HepG2 (cell line): Measurements from ENCODE around the gene GPS2.

ENCODE experiments used
- HOXD1 ChIP-seq: sonication (generic); formaldehyde crosslinking; IDR thresholded peaks from 2 replicates; pipeline ENCODE4 v1.5.0; 2020; ENCODE audit warnings: missing genetic modification reagents
- MYC ChIP-seq: sonication (generic); formaldehyde crosslinking; IDR thresholded peaks from 2 replicates; pipeline ENCODE4 v1.9.0; 2021; ENCODE audit warnings: missing genetic modification reagents, borderline replicate concordance
- RBM22 ChIP-seq: fragments of 200-400 bp; formaldehyde crosslinking; optimal IDR thresholded peaks from 2 replicates; pipeline ENCODE3; 2017; ENCODE audit warnings: mild to moderate bottlenecking, low read length, moderate library complexity
- ZBTB26 ChIP-seq: IDR thresholded peaks from 2 replicates; pipeline ENCODE4 v1.6.1; 2016; ENCODE audit warnings: missing compliant biosample characterization, missing genetic modification reagents, borderline replicate concordance
- ZNF33A ChIP-seq: sonication (generic); formaldehyde crosslinking; IDR thresholded peaks from 2 replicates; pipeline ENCODE4 v1.5.1; 2020; ENCODE audit warnings: missing genetic modification reagents, mild to moderate bottlenecking, moderate library complexity, borderline replicate concordance
- ZNF850 ChIP-seq: sonication (generic); formaldehyde crosslinking; conservative IDR thresholded peaks from 2 replicates; pipeline ENCODE4 v1.9.0; 2021; ENCODE audit warnings: mild to moderate bottlenecking, missing genetic modification reagents
- TF ChIP-seq, protein P1 (sequence below): sonication (generic); formaldehyde crosslinking; IDR thresholded peaks from 2 replicates; pipeline ENCODE4 v1.8.0; 2022; ENCODE audit warnings: mild to moderate bottlenecking, missing genetic modification reagents; ENCODE audit not compliant: insufficient replicate concordance
- TF ChIP-seq, protein P2 (sequence below): sonication (generic); formaldehyde crosslinking; conservative IDR thresholded peaks from 2 replicates; pipeline ENCODE4 v1.4.0; 2020; ENCODE audit warnings: missing genetic modification reagents

GRCh38 chr17:7325031-7325528, 9.9 kb upstream of the GPS2 start:
- TF ChIP-seq ZBTB26 (CRISPR knock-in tag) (no peak), ZNF850 (CRISPR knock-in tag) (no peak), RBM22 (no peak), ZNF33A (CRISPR knock-in tag) (no peak), MYC (CRISPR knock-in tag) (no peak), HOXD1 (no peak)
- TF ChIP-seq, protein P1, sequence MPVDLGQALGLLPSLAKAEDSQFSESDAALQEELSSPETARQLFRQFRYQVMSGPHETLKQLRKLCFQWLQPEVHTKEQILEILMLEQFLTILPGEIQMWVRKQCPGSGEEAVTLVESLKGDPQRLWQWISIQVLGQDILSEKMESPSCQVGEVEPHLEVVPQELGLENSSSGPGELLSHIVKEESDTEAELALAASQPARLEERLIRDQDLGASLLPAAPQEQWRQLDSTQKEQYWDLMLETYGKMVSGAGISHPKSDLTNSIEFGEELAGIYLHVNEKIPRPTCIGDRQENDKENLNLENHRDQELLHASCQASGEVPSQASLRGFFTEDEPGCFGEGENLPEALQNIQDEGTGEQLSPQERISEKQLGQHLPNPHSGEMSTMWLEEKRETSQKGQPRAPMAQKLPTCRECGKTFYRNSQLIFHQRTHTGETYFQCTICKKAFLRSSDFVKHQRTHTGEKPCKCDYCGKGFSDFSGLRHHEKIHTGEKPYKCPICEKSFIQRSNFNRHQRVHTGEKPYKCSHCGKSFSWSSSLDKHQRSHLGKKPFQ, result no peak
- TF ChIP-seq, protein P2, sequence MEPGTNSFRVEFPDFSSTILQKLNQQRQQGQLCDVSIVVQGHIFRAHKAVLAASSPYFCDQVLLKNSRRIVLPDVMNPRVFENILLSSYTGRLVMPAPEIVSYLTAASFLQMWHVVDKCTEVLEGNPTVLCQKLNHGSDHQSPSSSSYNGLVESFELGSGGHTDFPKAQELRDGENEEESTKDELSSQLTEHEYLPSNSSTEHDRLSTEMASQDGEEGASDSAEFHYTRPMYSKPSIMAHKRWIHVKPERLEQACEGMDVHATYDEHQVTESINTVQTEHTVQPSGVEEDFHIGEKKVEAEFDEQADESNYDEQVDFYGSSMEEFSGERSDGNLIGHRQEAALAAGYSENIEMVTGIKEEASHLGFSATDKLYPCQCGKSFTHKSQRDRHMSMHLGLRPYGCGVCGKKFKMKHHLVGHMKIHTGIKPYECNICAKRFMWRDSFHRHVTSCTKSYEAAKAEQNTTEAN, result no peak
